ENCODE measurements around the gene NKX6-1. TPM values are rescaled to one million over a fixed set of nuclear protein-coding genes. Genes with fewer than 3 reads are reported as not detected.

Gene NKX6-1
- total RNA-seq, 2 experiments from 2014 or later: not detected

- ChIA-PET CTCF (no interaction called here), POLR2A (no interaction called here)
- no peak for DNase-seq
- no peak overlapping the region for H3K4me3 Mint-ChIP-seq
- peaks cover 14% of the 10 kb centered on the region for H3K4me1 Mint-ChIP-seq
- peak overlapping the region; percentile 62 for H3K27ac Mint-ChIP-seq
- peaks cover 83% of the 10 kb centered on the region for H3K27me3 Mint-ChIP-seq
- H3K9me3 Mint-ChIP-seq: peaks cover 4% of the 10 kb centered on the region
- H3K36me3 Mint-ChIP-seq (ENCODE audit: low read depth): peaks cover 7% of the 10 kb centered on the region
These were observed 3.3 kb downstream of the NKX6-1 start for GRCh38 chr4:84495794-84496261.

- peak overlapping the region; percentile 22 for H3K4me3 Mint-ChIP-seq
- peaks cover 14% of the 10 kb centered on the region for H3K4me1 Mint-ChIP-seq
- no peak for DNase-seq
- ChIA-PET CTCF (interaction anchor here (1.4 kb wide), 1 partner anchor 17 kb away, joined by 3 read pairs; no protein-coding TSS in a partner anchor), POLR2A (no interaction called here)
- peaks cover 4% of the 10 kb centered on the region for H3K9me3 Mint-ChIP-seq
- H3K27me3 Mint-ChIP-seq: peaks cover 82% of the 10 kb centered on the region
- peak overlapping the region; percentile 33 for H3K27ac Mint-ChIP-seq
- peaks cover 7% of the 10 kb centered on the region for H3K36me3 Mint-ChIP-seq (ENCODE audit: low read depth)
These were observed 3.8 kb downstream of the NKX6-1 start for GRCh38 chr4:84495118-84495793.

- peaks cover 7% of the 10 kb centered on the region for H3K36me3 Mint-ChIP-seq (ENCODE audit: low read depth)
- ChIA-PET CTCF (interaction anchor here (0.9 to 1.4 kb wide), 2 partner anchors 13 to 18 kb away, joined by 3 read pairs; no protein-coding TSS in a partner anchor), POLR2A (no interaction called here)
- no peak overlapping the region for H3K27ac Mint-ChIP-seq
- peaks cover 4% of the 10 kb centered on the region for H3K9me3 Mint-ChIP-seq
- H3K4me3 Mint-ChIP-seq: no peak overlapping the region
- no peak for DNase-seq
- peaks cover 81% of the 10 kb centered on the region for H3K27me3 Mint-ChIP-seq
- peaks cover 14% of the 10 kb centered on the region for H3K4me1 Mint-ChIP-seq
These were observed 4.6 kb downstream of the NKX6-1 start for GRCh38 chr4:84494531-84494930.

GRCh38 chr4:84494076-84494475 lies 5.0 kb downstream of the NKX6-1 start:
- Mint-ChIP-seq H3K36me3 (ENCODE audit: low read depth) (peaks cover 7% of the 10 kb centered on the region), H3K27me3 (peaks cover 80% of the 10 kb centered on the region), H3K27ac (no peak overlapping the region), H3K4me1 (peaks cover 13% of the 10 kb centered on the region), H3K9me3 (peaks cover 4% of the 10 kb centered on the region), H3K4me3 (no peak overlapping the region)
- ChIA-PET CTCF (interaction anchor here (0.9 to 1.4 kb wide), 2 partner anchors 12 to 18 kb away, joined by 3 read pairs; no protein-coding TSS in a partner anchor), POLR2A (no interaction called here)
- DNase-seq: no peak

GRCh38 chr4:84493092-84493850 lies 5.8 kb downstream of the NKX6-1 start:
- peaks cover 6% of the 10 kb centered on the region for H3K4me1 Mint-ChIP-seq
- ChIA-PET POLR2A (no interaction called here), CTCF (no interaction called here)
- no peak overlapping the region for H3K4me3 Mint-ChIP-seq
- H3K36me3 Mint-ChIP-seq (ENCODE audit: low read depth): peaks cover 6% of the 10 kb centered on the region
- H3K9me3 Mint-ChIP-seq: peaks cover 4% of the 10 kb centered on the region
- no peak for DNase-seq
- H3K27me3 Mint-ChIP-seq: peaks cover 78% of the 10 kb centered on the region
- H3K27ac Mint-ChIP-seq: no peak overlapping the region

GRCh38 chr4:84492737-84493091 lies 6.4 kb downstream of the NKX6-1 start:
- ChIA-PET POLR2A (no interaction called here), CTCF (no interaction called here)
- Mint-ChIP-seq H3K4me1 (peaks cover 5% of the 10 kb centered on the region), H3K27me3 (peaks cover 81% of the 10 kb centered on the region), H3K9me3 (peaks cover 4% of the 10 kb centered on the region), H3K4me3 (no peak overlapping the region), H3K36me3 (ENCODE audit: low read depth) (peaks cover 6% of the 10 kb centered on the region), H3K27ac (no peak overlapping the region)
- DNase-seq: no peak

- DNase-seq: no peak
- peaks cover 5% of the 10 kb centered on the region for H3K4me1 Mint-ChIP-seq
- peaks cover 82% of the 10 kb centered on the region for H3K27me3 Mint-ChIP-seq
- peaks cover 6% of the 10 kb centered on the region for H3K36me3 Mint-ChIP-seq (ENCODE audit: low read depth)
- no peak overlapping the region for H3K4me3 Mint-ChIP-seq
- H3K9me3 Mint-ChIP-seq: peaks cover 4% of the 10 kb centered on the region
- POLR2A ChIA-PET: no interaction called here
- CTCF ChIA-PET: interaction anchor here (1.4 to 2.1 kb wide), 2 partner anchors 9 to 10 kb away, joined by 3 to 4 read pairs; no protein-coding TSS in a partner anchor
- H3K27ac Mint-ChIP-seq: no peak overlapping the region
These were observed 6.8 kb downstream of the NKX6-1 start for GRCh38 chr4:84492290-84492689.

- Mint-ChIP-seq H3K27ac (peak overlapping the region; percentile 68), H3K4me3 (no peak overlapping the region), H3K9me3 (peaks cover 4% of the 10 kb centered on the region), H3K36me3 (ENCODE audit: low read depth) (peaks cover 6% of the 10 kb centered on the region), H3K4me1 (peaks cover 5% of the 10 kb centered on the region), H3K27me3 (peaks cover 81% of the 10 kb centered on the region)
- POLR2A ChIA-PET: interaction anchor here (0.6 kb wide), 1 partner anchor 70 kb away, joined by 4 read pairs; no protein-coding TSS in a partner anchor
- no peak for DNase-seq
- CTCF ChIA-PET: interaction anchor here (1.4 to 2.1 kb wide), 2 partner anchors 9 to 11 kb away, joined by 3 to 4 read pairs; no protein-coding TSS in a partner anchor
These were observed 7.6 kb downstream of the NKX6-1 start for GRCh38 chr4:84491481-84491880.

GRCh38 chr4:84490663-84491062 lies 8.4 kb downstream of the NKX6-1 start:
- no peak for DNase-seq

GRCh38 chr4:84484236-84484635 lies 14.9 kb downstream of the NKX6-1 start:
- peaks cover 10% of the 10 kb centered on the region for H3K9me3 Mint-ChIP-seq
- peaks cover 2% of the 10 kb centered on the region for H3K36me3 Mint-ChIP-seq (ENCODE audit: low read depth)
- no peak overlapping the region for H3K4me3 Mint-ChIP-seq
- DNase-seq: no peak
- peaks cover 9% of the 10 kb centered on the region for H3K4me1 Mint-ChIP-seq
- H3K27me3 Mint-ChIP-seq: peaks cover 83% of the 10 kb centered on the region
- H3K27ac Mint-ChIP-seq: no peak overlapping the region
- ChIA-PET POLR2A (no interaction called here), CTCF (no interaction called here)

More at GRCh38 chr4:84490663-84491062, 8.4 kb downstream of the NKX6-1 start:
- H3K27me3 Mint-ChIP-seq: peaks cover 81% of the 10 kb centered on the region
- H3K9me3 Mint-ChIP-seq: peaks cover 3% of the 10 kb centered on the region
- ChIA-PET POLR2A (no interaction called here), CTCF (interaction anchor here (0.7 to 2.1 kb wide), 3 partner anchors 8 to 115 kb away, joined by 3 to 5 read pairs (median 4); no protein-coding TSS in a partner anchor)
- no peak overlapping the region for H3K4me3 Mint-ChIP-seq
- H3K27ac Mint-ChIP-seq: no peak overlapping the region
- peaks cover 6% of the 10 kb centered on the region for H3K36me3 Mint-ChIP-seq (ENCODE audit: low read depth)
- peaks cover 5% of the 10 kb centered on the region for H3K4me1 Mint-ChIP-seq

- Mint-ChIP-seq H3K36me3 (ENCODE audit: low read depth) (peaks cover 2% of the 10 kb centered on the region), H3K27me3 (peaks cover 84% of the 10 kb centered on the region), H3K4me3 (no peak overlapping the region), H3K4me1 (peaks cover 9% of the 10 kb centered on the region), H3K27ac (no peak overlapping the region), H3K9me3 (peaks cover 10% of the 10 kb centered on the region)
- DNase-seq: no peak
- ChIA-PET CTCF (no interaction called here), POLR2A (no interaction called here)
These were observed 15.4 kb downstream of the NKX6-1 start for GRCh38 chr4:84483688-84484087.

GRCh38 chr4:84482564-84483563 lies 16.2 kb downstream of the NKX6-1 start:
- no peak for DNase-seq
- ChIA-PET POLR2A (interaction anchor here (0.7 kb wide), 1 partner anchor 111 kb away, joined by 3 read pairs; no protein-coding TSS in a partner anchor), CTCF (interaction anchor here (0.7 to 1.2 kb wide), 4 partner anchors 9 to 25 kb away, joined by 3 to 4 read pairs (median 3); partner anchors contain the start of gene NKX6-1)
- peaks cover 9% of the 10 kb centered on the region for H3K4me1 Mint-ChIP-seq
- H3K9me3 Mint-ChIP-seq: peaks cover 10% of the 10 kb centered on the region
- H3K27ac Mint-ChIP-seq: no peak overlapping the region
- H3K27me3 Mint-ChIP-seq: peaks cover 83% of the 10 kb centered on the region
- no peak overlapping the region for H3K4me3 Mint-ChIP-seq
- H3K36me3 Mint-ChIP-seq (ENCODE audit: low read depth): peaks cover 2% of the 10 kb centered on the region
